GM10248 (cell line): Measurements from ENCODE around the gene CD151.

ENCODE experiments used
- CTCF ChIA-PET: fragments of 300-600 bp; sonication (Branson Sonifier 250); formaldehyde crosslinking; extraction: SDS; loops from one replicate; lab custom pipeline; 2021; ENCODE audit warnings: antibody characterized with exemption; lab: Yijun Ruan, JAX
- POLR2A ChIA-PET: fragments of 350-650 bp; sonication (Branson Sonifier 250); formaldehyde crosslinking; extraction: SDS; loops from one replicate; lab custom pipeline; 2020; ENCODE audit warnings: antibody characterized with exemption; lab: Yijun Ruan, JAX
- DNase-seq: peaks from one replicate; pipeline ENCODE4 v3.0.0; 2012; ENCODE audit errors: extremely low spot score
- TF ChIP-seq, protein P1 (sequence below): IDR thresholded peaks from 2 replicates; pipeline ENCODE4 v1.5.1; 2012; ENCODE audit warnings: mild to moderate bottlenecking, low read depth; ENCODE audit errors: extremely low read depth, missing control alignments, control extremely low read depth

Gene CD151

DNA sequence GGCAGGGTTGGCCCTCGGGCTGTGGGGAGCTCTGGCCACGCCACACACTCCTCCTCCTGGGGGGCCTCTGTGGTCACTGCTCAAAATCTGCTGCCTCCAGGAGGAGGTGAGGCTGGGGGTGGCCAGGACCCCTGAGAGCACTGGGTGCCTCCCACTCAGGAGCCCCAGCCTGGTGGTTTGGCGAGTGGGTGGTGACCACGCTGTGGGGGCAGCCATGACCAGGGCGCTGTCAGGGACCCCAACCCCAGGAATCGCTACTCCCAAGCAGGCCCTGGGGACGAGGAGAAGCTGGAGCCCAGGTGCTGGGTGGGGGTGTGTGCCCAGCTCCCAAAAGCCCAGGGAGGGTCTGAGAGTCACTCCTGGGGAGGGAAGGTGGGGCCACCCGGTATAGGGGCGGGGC lies 40.0 kb downstream of the CD151 start:
- no peak for DNase-seq
- ChIA-PET POLR2A (no interaction called here), CTCF (interaction anchor here (1.9 kb wide), 1 partner anchor 25 kb away, joined by 7 read pairs; no protein-coding TSS in a partner anchor)
- TF ChIP-seq, protein P1, sequence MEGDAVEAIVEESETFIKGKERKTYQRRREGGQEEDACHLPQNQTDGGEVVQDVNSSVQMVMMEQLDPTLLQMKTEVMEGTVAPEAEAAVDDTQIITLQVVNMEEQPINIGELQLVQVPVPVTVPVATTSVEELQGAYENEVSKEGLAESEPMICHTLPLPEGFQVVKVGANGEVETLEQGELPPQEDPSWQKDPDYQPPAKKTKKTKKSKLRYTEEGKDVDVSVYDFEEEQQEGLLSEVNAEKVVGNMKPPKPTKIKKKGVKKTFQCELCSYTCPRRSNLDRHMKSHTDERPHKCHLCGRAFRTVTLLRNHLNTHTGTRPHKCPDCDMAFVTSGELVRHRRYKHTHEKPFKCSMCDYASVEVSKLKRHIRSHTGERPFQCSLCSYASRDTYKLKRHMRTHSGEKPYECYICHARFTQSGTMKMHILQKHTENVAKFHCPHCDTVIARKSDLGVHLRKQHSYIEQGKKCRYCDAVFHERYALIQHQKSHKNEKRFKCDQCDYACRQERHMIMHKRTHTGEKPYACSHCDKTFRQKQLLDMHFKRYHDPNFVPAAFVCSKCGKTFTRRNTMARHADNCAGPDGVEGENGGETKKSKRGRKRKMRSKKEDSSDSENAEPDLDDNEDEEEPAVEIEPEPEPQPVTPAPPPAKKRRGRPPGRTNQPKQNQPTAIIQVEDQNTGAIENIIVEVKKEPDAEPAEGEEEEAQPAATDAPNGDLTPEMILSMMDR, result no peak

GRCh38 chr11:873706-874105 lies 41.0 kb downstream of the CD151 start:
- TF ChIP-seq, protein P1, result no peak
- CTCF ChIA-PET, result no interaction called here
- POLR2A ChIA-PET, result no interaction called here
- no peak for DNase-seq

DNA sequence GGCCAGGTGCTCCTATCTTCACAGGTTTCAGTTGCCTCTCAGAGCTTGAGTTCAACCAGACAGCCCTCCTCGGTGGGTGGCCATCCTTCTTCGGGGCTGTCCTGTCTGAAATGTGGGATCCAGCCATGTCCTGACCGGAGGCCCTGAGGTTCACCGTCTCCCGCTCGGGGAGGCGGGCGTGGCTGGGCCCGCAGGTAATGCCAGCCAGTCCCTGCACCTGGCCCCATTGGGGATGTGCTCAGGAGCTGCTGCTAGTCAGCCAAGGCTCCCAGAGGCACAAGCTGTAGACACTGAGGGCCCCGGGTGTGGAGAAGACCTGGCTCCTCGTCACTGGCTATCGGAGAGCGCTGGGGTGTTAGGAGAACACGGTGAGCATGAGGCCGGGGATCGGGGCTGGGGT lies 42.5 kb downstream of the CD151 start:
- ChIA-PET CTCF (no interaction called here), POLR2A (no interaction called here)
- TF ChIP-seq, protein P1, result no peak
- no peak for DNase-seq

GRCh38 chr11:875769-876301 lies 43.1 kb downstream of the CD151 start:
- TF ChIP-seq, protein P1, result no peak
- no peak for DNase-seq
- ChIA-PET CTCF (interaction anchor here (1.9 kb wide), 1 partner anchor 28 kb away, joined by 5 read pairs; no protein-coding TSS in a partner anchor), POLR2A (interaction anchor here (0.5 kb wide), 1 partner anchor 52 kb away, joined by 3 read pairs; no protein-coding TSS in a partner anchor)

DNA sequence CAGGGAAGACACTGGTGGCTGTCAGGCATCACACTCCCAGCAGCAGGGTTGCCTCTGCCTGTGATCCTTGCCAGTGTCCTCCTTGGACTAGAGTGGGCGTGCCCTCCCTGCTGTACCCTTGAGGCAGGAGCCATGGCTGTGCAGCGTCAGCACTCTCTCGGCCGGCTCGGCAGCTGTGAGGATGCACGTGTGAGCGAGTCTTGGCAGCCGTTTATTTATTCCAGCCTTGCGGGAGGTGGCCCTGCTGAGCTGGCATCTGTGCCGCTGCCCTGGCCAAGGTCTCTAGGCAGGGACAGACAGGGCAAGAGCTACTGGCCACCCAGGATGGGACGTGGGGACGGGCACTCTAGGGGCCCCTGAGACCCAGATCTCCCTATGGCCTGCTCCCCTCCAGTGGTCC lies 43.8 kb downstream of the CD151 start:
- ChIA-PET POLR2A (no interaction called here), CTCF (interaction anchor here (1.9 kb wide), 1 partner anchor 29 kb away, joined by 5 read pairs; no protein-coding TSS in a partner anchor)
- DNase-seq, result no peak
- TF ChIP-seq, protein P1, result no peak

DNA sequence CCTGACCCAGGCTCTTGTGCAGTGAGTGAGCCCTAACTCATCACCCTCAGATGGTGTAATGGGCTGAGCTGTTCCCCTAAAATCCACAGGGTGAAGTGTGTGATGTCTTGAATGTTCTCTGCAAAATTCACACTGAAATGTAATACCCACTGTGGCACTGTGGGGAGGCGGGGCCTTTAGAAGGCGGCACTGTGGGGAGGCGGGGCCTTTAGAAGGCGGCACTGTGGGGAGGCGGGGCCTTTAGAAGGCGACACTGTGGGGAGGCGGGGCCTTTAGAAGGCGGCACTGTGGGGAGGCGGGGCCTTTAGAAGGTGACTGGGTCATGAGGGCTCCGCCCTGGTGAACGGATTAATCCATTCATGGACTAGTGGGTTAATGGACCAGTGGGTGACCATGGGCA lies 44.8 kb downstream of the CD151 start:
- TF ChIP-seq, protein P1, result no peak
- ChIA-PET CTCF (interaction anchor here (1.9 kb wide), 1 partner anchor 30 kb away, joined by 5 read pairs; no protein-coding TSS in a partner anchor), POLR2A (no interaction called here)
- no peak for DNase-seq
